SU-DHL-6 (cell line): Measurements from ENCODE around the gene OSR1.

Experiments used
- H2AFZ ChIP-seq: fragments of 200-600 bp; sonication (generic); 2 replicates; pipeline ENCODE4 v1.6.1; 2014; ENCODE audit warnings: low read depth, mild to moderate bottlenecking, moderate library complexity, mixed read lengths, antibody characterized with exemption, low read length; ENCODE audit not compliant: severe bottlenecking
- H3F3A ChIP-seq: fragments of 200-600 bp; shearing (Covaris generic); 2 replicates; pipeline ENCODE4 v1.6.0; 2016; ENCODE audit warnings: antibody characterized with exemption, mild to moderate bottlenecking; ENCODE audit not compliant: insufficient read depth
- H3K27ac ChIP-seq: fragments of 200-600 bp; sonication (generic); 2 replicates; pipeline ENCODE4 v1.5.1; 2016; ENCODE audit warnings: low read depth, mild to moderate bottlenecking, low read length, moderate library complexity, mixed read lengths
- H3K27me3 ChIP-seq: fragments of 200-600 bp; sonication (generic), shearing (Covaris generic); 2 replicates; pipeline ENCODE4 v1.6.0; 2014; ENCODE audit warnings: mild to moderate bottlenecking, low read length
- H3K36me3 ChIP-seq: fragments of 200-600 bp; sonication (generic); 2 replicates; pipeline ENCODE4 v1.6.1; 2014; ENCODE audit warnings: mild to moderate bottlenecking, low read length, mixed read lengths
- H3K4me2 ChIP-seq: fragments of 300-600, 200-600 bp; shearing (Covaris generic), sonication (generic); 2 replicates; pipeline ENCODE4 v1.6.0; 2014; ENCODE audit warnings: low read length, low read depth, mild to moderate bottlenecking; ENCODE audit not compliant: poor library complexity, severe bottlenecking
- H3K4me3 ChIP-seq: fragments of 200-600 bp; sonication (generic); 2 replicates; pipeline ENCODE4 v1.5.1; 2014; ENCODE audit warnings: antibody characterized with exemption, low read length, mild to moderate bottlenecking, mixed read lengths; ENCODE audit not compliant: insufficient read depth, poor library complexity, severe bottlenecking
- H3K79me2 ChIP-seq: fragments of 200-600 bp; sonication (generic); 2 replicates; pipeline ENCODE4 v1.6.1; 2014; ENCODE audit warnings: mild to moderate bottlenecking, low read length, moderate library complexity; ENCODE audit not compliant: insufficient read depth
- H3K9ac ChIP-seq: fragments of 200-600 bp; sonication (generic); 2 replicates; pipeline ENCODE4 v1.7.0; 2014; ENCODE audit warnings: mild to moderate bottlenecking, low read length
- H3K9me2 ChIP-seq: fragments of 200-600 bp; sonication (generic); replicated peaks from 2 replicates; pipeline ENCODE4 v1.6.1; 2014; ENCODE audit warnings: low read length; ENCODE audit not compliant: insufficient read depth
- H3K9me3 ChIP-seq: fragments of 200-600 bp; sonication (generic); 2 replicates; pipeline ENCODE4 v1.6.1; 2014; ENCODE audit warnings: low read length, mixed read lengths; ENCODE audit not compliant: insufficient read depth
- H4K20me1 ChIP-seq: fragments of 200-600 bp; sonication (generic); 2 replicates; pipeline ENCODE4 v1.6.1; 2014; ENCODE audit warnings: low read depth, mild to moderate bottlenecking, antibody characterized with exemption, low read length, moderate library complexity, mixed read lengths
- CTCF ChIP-seq: fragments of 200-600 bp; sonication (generic); IDR thresholded peaks from one replicate; pipeline ENCODE4 v1.5.1; 2017; ENCODE audit warnings: antibody characterized with exemption, mild to moderate bottlenecking, low read length, moderate library complexity; ENCODE audit not compliant: insufficient read depth, poor library complexity, severe bottlenecking
- EZH2phosphoT487 ChIP-seq: fragments of 200-600 bp; sonication (generic), shearing (Covaris generic); conservative IDR thresholded peaks from 2 replicates; pipeline ENCODE4 v1.6.1; 2018; ENCODE audit warnings: mild to moderate bottlenecking, antibody characterized with exemption, low read length, moderate library complexity, mixed read lengths

OSR1 gene

DNA sequence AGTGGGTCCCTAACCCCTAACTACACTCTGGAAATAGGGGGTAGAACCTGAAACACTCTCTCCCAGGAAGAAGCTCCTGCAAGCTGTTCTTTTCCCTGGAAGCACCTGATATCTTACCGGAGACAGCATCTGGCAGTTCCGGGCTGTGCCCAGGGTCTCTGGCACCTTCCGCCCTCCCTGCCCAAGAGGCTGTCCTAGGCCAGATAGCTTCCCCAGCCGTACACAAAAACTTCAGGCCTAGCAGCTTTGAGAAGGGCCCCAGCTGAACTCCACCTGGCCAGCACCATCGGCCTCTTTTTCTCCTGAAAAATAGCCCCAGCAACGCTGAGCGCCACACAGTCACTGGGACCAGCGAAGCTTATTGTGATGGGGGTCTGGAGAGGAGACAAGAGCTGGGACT is 9.7 kb downstream of the OSR1 start:
- Histone ChIP-seq H3K4me2 (no peak overlapping the region), H3K4me3 (no peak overlapping the region), H3K27ac (no peak overlapping the region), H4K20me1 (no peaks in the 10 kb centered on the region), H3K36me3 (no peaks in the 10 kb centered on the region), H3K79me2 (no peaks in the 10 kb centered on the region), H3K27me3 (no peaks in the 10 kb centered on the region), H3K9me2 (no peaks in the 10 kb centered on the region), H3K9ac (no peak overlapping the region), H3K9me3 (no peaks in the 10 kb centered on the region), H3F3A (no peaks in the 10 kb centered on the region), H2AFZ (no peak overlapping the region)
- no peak for TF ChIP-seq CTCF
- no peak for TF ChIP-seq EZH2phosphoT487

DNA sequence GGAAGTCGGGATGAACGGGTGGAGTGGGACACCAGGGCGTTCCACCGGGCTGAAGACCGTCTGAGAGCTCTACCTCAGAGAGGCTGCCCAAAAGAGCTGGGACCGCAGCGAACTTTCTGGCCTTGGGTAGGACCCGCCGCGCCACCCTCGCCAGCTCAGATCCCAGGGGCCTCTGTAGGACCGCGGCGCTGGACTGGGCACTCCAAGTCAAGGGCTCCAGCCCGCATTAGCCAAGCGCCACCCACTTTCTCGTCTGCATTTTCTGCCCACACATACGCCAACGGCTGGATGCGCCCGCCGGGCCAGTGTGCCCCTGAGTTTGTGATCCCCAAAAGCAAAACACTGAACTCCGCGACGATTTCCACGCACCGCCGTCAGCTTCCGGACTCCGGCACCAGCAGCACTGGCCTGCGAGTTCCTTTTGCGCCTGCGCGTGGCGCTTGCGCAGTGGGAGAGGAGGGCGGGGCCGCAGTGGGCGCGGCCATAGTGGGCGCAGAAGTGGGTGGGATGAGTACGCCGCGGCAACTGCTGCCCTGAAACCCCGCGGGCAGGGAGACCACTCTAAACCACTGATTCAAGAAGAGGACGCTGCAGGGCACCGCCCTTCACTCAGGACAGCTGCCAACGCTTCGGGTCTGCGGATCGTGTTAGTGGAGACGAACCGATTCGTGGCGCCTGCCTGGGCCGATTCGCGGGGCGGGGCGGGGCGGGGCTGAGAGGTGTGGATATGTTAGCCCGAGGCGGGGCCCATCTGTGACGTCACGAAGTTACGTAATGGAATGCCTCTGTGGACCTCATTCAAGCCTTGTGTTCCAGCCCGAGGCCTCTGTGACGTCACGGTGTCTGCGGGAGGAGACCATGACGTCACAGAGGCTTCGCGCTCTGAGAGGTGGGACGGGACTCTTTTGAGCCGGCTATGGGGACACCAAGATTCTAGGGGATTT is 10.5 kb downstream of the OSR1 start:
- H3K79me2 ChIP-seq: no peaks in the 10 kb centered on the region
- H2AFZ ChIP-seq: peak overlapping the region; percentile 36
- H3F3A ChIP-seq: no peaks in the 10 kb centered on the region
- H3K9me3 ChIP-seq: no peaks in the 10 kb centered on the region
- peak overlapping the region; percentile 77 for H3K4me2 ChIP-seq
- H3K9ac ChIP-seq: peak overlapping the region; percentile 88
- TF ChIP-seq CTCF: no peak
- no peak for TF ChIP-seq EZH2phosphoT487
- H4K20me1 ChIP-seq: no peaks in the 10 kb centered on the region
- H3K9me2 ChIP-seq: no peaks in the 10 kb centered on the region
- peak overlapping the region; percentile 49 for H3K27ac ChIP-seq
- H3K27me3 ChIP-seq: no peaks in the 10 kb centered on the region
- no peaks in the 10 kb centered on the region for H3K36me3 ChIP-seq
- peak overlapping the region; percentile 88 for H3K4me3 ChIP-seq

DNA sequence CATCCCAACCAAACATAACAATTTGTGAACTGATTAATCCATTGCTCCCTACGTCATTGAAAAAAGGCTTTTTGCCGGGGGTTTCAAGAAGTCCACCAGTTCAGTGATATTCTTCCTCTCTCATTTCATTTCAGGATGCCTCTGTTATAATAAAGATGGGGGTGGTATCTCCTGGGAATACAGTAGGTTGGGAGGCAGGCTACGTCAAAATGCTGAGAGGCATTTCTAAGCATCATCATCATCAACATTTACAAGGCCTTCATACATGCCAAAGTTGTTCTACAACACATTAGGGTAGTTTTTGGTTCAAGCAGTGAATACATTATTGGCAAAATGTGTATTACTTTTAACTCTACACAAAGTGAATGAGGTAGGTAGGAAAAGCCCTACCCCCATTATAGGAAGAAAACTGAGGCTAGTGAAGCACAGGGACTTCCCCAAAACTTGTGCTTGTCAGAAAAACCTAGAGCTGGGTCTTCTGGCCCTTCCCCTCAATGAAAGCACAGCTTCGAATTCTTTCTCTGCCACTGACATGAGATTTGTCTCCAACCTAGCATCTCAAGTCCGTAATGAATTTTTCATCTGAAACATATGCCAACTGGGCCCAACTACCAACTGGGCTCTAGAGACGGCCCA is 11.3 kb downstream of the OSR1 start:
- Histone ChIP-seq H3K9me2 (no peaks in the 10 kb centered on the region), H3K9me3 (no peaks in the 10 kb centered on the region), H3K4me3 (peak overlapping the region; percentile 88), H3K36me3 (no peaks in the 10 kb centered on the region), H3K27ac (peak overlapping the region; percentile 49), H3K27me3 (no peaks in the 10 kb centered on the region), H3K79me2 (no peaks in the 10 kb centered on the region), H3F3A (no peaks in the 10 kb centered on the region), H2AFZ (peak overlapping the region; percentile 36), H3K9ac (peak overlapping the region; percentile 88), H3K4me2 (peak overlapping the region; percentile 77), H4K20me1 (no peaks in the 10 kb centered on the region)
- TF ChIP-seq CTCF (no peak), EZH2phosphoT487 (no peak)
